GM23338 (cell line): Measurements from ENCODE around the gene SMCO2. TPM values are rescaled to one million over a fixed set of nuclear protein-coding genes. Genes with fewer than 3 reads are reported as not detected.

Experiments used
- ATAC-seq: fragments of 200-7000 bp; cut with Tn5 transposase; 3 replicates; pipeline ENCODE4 v1.9.1; 2020
- DNase-seq: peaks from one replicate; pipeline ENCODE4 v3.0.0-alpha.2; 2015; ENCODE audit warnings: low spot score
- H2AFZ ChIP-seq: fragments of 200-600 bp; sonication (generic); 2 replicates; pipeline ENCODE4 v1.8.0; 2016; ENCODE audit warnings: antibody characterized with exemption, mild to moderate bottlenecking, moderate library complexity
- H3F3A ChIP-seq: fragments of 200-600 bp; sonication (generic); replicated peaks from 2 replicates; pipeline ENCODE4 v1.8.0; 2017; ENCODE audit warnings: antibody characterized with exemption, mixed run types, low read depth
- H3K27ac ChIP-seq: fragments of 200-600 bp; sonication (generic); 2 replicates; pipeline ENCODE4 v1.6.1; 2016; ENCODE audit warnings: low read depth
- H3K27me3 ChIP-seq: fragments of 200-600 bp; sonication (generic); 2 replicates; pipeline ENCODE4 v1.8.0; 2016; ENCODE audit warnings: mild to moderate bottlenecking, mixed run types, moderate library complexity; ENCODE audit not compliant: insufficient read depth
- H3K36me3 ChIP-seq: fragments of 200-600 bp; sonication (generic); 2 replicates; pipeline ENCODE4 v1.8.0; 2016; ENCODE audit warnings: mild to moderate bottlenecking; ENCODE audit not compliant: insufficient read depth
- H3K4me1 ChIP-seq: fragments of 200-600 bp; sonication (generic); 2 replicates; pipeline ENCODE4 v1.8.0; 2016; ENCODE audit warnings: mild to moderate bottlenecking, moderate library complexity; ENCODE audit not compliant: insufficient read depth
- H3K4me2 ChIP-seq: fragments of 200-600 bp; sonication (generic); 2 replicates; pipeline ENCODE4 v1.7.1; 2017; ENCODE audit warnings: mixed run types
- H3K4me3 ChIP-seq: fragments of 200-600 bp; sonication (generic); 2 replicates; pipeline ENCODE4 v1.6.1; 2016; ENCODE audit warnings: mixed run types
- H3K79me2 ChIP-seq: fragments of 200-600 bp; sonication (generic); replicated peaks from 2 replicates; pipeline ENCODE4 v1.8.0; 2017; ENCODE audit warnings: mild to moderate bottlenecking; ENCODE audit not compliant: insufficient read depth
- H3K9me2 ChIP-seq: fragments of 200-600 bp; sonication (generic); 2 replicates; pipeline ENCODE4 v1.8.0; 2017; ENCODE audit not compliant: insufficient read depth
- H4K20me1 ChIP-seq: fragments of 200-600 bp; sonication (generic); replicated peaks from 2 replicates; pipeline ENCODE4 v1.8.0; 2017; ENCODE audit warnings: mild to moderate bottlenecking; ENCODE audit not compliant: insufficient read depth
- H3K27ac Mint-ChIP-seq: 2 replicates; pipeline ENCODE4 v1.8.0; 2020; ENCODE audit warnings: inconsistent platforms, mild to moderate bottlenecking, moderate library complexity, mixed read lengths
- H3K27me3 Mint-ChIP-seq: 3 replicates; pipeline ENCODE4 v1.8.0; 2022; ENCODE audit warnings: low read depth, mild to moderate bottlenecking, moderate library complexity, mixed read lengths, inconsistent platforms; ENCODE audit not compliant: insufficient read depth, poor library complexity
- H3K36me3 Mint-ChIP-seq: 3 replicates; pipeline ENCODE4 v1.8.0; 2021; ENCODE audit warnings: low read depth, mild to moderate bottlenecking, inconsistent platforms, moderate library complexity, mixed read lengths
- H3K4me1 Mint-ChIP-seq: 3 replicates; pipeline ENCODE4 v1.8.0; 2020; ENCODE audit warnings: mild to moderate bottlenecking, inconsistent platforms, mixed read lengths
- H3K4me3 Mint-ChIP-seq: 3 replicates; pipeline ENCODE4 v1.8.0; 2021; ENCODE audit warnings: moderate library complexity, mild to moderate bottlenecking, inconsistent platforms, mixed read lengths
- H3K9me3 Mint-ChIP-seq: 3 replicates; pipeline ENCODE4 v1.8.0; 2020; ENCODE audit warnings: moderate library complexity, mild to moderate bottlenecking, inconsistent platforms, mixed read lengths
- CREB1 ChIP-seq: fragments of 250-450 bp; sonication (Bioruptor Pico); IDR thresholded peaks from 2 replicates; pipeline ENCODE4 v1.5.0; 2020; ENCODE audit warnings: low read depth, mild to moderate bottlenecking, moderate library complexity
- CTCF ChIP-seq, 2 experiments: fragments of 200-600 bp in 1 of 2; sonication (generic) in 1 of 2; conservative IDR thresholded peaks; 2 replicates each; pipeline versions ENCODE4 v1.5.1 to v1.6.1; 2016 to 2017; ENCODE audit warnings: antibody characterized with exemption in 2 of 2, low read depth in 2 of 2, mild to moderate bottlenecking in 2 of 2, moderate library complexity in 1 of 2
- EZH2 ChIP-seq: fragments of 200-600 bp; sonication (generic); IDR thresholded peaks from one replicate; pipeline ENCODE4 v1.8.0; 2017; ENCODE audit warnings: antibody characterized with exemption, mild to moderate bottlenecking, low read depth; ENCODE audit not compliant: unreplicated experiment
- EZH2phosphoT487 ChIP-seq: fragments of 200-600 bp; sonication (generic); IDR thresholded peaks from one replicate; pipeline ENCODE4 v1.8.1; 2018; ENCODE audit warnings: antibody characterized with exemption; ENCODE audit not compliant: unreplicated experiment
- JUNB ChIP-seq: IDR thresholded peaks from one replicate; pipeline ENCODE4 v1.6.1; 2016; ENCODE audit warnings: antibody characterized with exemption; ENCODE audit not compliant: unreplicated experiment
- NANOG ChIP-seq: IDR thresholded peaks from 2 replicates; pipeline ENCODE4 v1.6.1; 2016; ENCODE audit warnings: antibody characterized with exemption, borderline replicate concordance
- POLR2AphosphoS5 ChIP-seq: IDR thresholded peaks from 2 replicates; pipeline ENCODE4 v1.6.1; 2016; ENCODE audit warnings: antibody characterized with exemption, low read depth
- STAT1 ChIP-seq: IDR thresholded peaks from one replicate; pipeline ENCODE4 v1.6.1; 2016; ENCODE audit warnings: antibody characterized with exemption; ENCODE audit not compliant: unreplicated experiment
- ZNF114 ChIP-seq: fragments of 250-450 bp; sonication (Bioruptor Pico); IDR thresholded peaks from 2 replicates; pipeline ENCODE4 v1.5.0; 2020; ENCODE audit warnings: mild to moderate bottlenecking, moderate library complexity
- ZNF331 ChIP-seq: fragments of 250-450 bp; sonication (Bioruptor Pico); IDR thresholded peaks from 2 replicates; pipeline ENCODE4 v1.5.0; 2020; ENCODE audit warnings: low read depth, mild to moderate bottlenecking, moderate library complexity
- ZNF462 ChIP-seq: fragments of 250-450 bp; sonication (Bioruptor Pico); IDR thresholded peaks from 2 replicates; pipeline ENCODE4 v1.5.0; 2020; ENCODE audit warnings: mild to moderate bottlenecking, moderate library complexity
- polyA plus RNA-seq: library from polyadenylated mRNA; unstranded; fragments of >200 nt; fragmentation: Nextera tagmentation; extraction: Ambion mirVana; gene quantifications from 2 replicates; pipeline ENCODE4 v1.2.1, GENCODE V29; 2016
- total RNA-seq: library from RNA; depleted of rRNA; stranded (reverse); fragments of >200 nt; shearing (Covaris generic); gene quantifications from 2 replicates; pipeline ENCODE4 v1.2.3, GENCODE V29; 2014
- TF ChIP-seq, protein P1 (sequence below): IDR thresholded peaks from 2 replicates; pipeline ENCODE4 v1.6.1; 2016; ENCODE audit warnings: antibody characterized with exemption
- TF ChIP-seq, protein P2 (sequence below): IDR thresholded peaks from one replicate; pipeline ENCODE4 v1.6.1; 2018; ENCODE audit warnings: antibody characterized with exemption; ENCODE audit not compliant: unreplicated experiment

SMCO2 gene
- total and polyA plus RNA-seq, 2 experiments from 2014 or later = 0.86 TPM; not detected in 1

- Histone ChIP-seq H2AFZ (no peak overlapping the region), H3K79me2 (peaks cover 43% of the 10 kb centered on the region), H3K36me3 (no peaks in the 10 kb centered on the region), H3K4me2 (peak overlapping the region; percentile 83), H3K27ac (no peak overlapping the region), H3F3A (no peaks in the 10 kb centered on the region), H3K4me1 (peaks cover 40% of the 10 kb centered on the region), H3K27me3 (peaks cover 12% of the 10 kb centered on the region), H4K20me1 (peaks cover 4% of the 10 kb centered on the region), H3K9me2 (no peaks in the 10 kb centered on the region), H3K4me3 (peak overlapping the region; percentile 56)
- DNase-seq = no peak
- peak overlapping the region; percentile 75 for H3K4me3 Mint-ChIP-seq
- peaks cover 48% of the 10 kb centered on the region for H3K4me1 Mint-ChIP-seq
- ATAC-seq = peak; percentile 31
- no peaks in the 10 kb centered on the region for H3K36me3 Mint-ChIP-seq
- no peak for TF ChIP-seq ZNF114
- TF ChIP-seq ZNF462 (CRISPR knock-in tag) = no peak
- TF ChIP-seq ZNF331 = no peak
- TF ChIP-seq EZH2phosphoT487 = no peak
- TF ChIP-seq, protein P1, sequence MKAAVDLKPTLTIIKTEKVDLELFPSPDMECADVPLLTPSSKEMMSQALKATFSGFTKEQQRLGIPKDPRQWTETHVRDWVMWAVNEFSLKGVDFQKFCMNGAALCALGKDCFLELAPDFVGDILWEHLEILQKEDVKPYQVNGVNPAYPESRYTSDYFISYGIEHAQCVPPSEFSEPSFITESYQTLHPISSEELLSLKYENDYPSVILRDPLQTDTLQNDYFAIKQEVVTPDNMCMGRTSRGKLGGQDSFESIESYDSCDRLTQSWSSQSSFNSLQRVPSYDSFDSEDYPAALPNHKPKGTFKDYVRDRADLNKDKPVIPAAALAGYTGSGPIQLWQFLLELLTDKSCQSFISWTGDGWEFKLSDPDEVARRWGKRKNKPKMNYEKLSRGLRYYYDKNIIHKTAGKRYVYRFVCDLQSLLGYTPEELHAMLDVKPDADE = no peak
- TF ChIP-seq, protein P2, sequence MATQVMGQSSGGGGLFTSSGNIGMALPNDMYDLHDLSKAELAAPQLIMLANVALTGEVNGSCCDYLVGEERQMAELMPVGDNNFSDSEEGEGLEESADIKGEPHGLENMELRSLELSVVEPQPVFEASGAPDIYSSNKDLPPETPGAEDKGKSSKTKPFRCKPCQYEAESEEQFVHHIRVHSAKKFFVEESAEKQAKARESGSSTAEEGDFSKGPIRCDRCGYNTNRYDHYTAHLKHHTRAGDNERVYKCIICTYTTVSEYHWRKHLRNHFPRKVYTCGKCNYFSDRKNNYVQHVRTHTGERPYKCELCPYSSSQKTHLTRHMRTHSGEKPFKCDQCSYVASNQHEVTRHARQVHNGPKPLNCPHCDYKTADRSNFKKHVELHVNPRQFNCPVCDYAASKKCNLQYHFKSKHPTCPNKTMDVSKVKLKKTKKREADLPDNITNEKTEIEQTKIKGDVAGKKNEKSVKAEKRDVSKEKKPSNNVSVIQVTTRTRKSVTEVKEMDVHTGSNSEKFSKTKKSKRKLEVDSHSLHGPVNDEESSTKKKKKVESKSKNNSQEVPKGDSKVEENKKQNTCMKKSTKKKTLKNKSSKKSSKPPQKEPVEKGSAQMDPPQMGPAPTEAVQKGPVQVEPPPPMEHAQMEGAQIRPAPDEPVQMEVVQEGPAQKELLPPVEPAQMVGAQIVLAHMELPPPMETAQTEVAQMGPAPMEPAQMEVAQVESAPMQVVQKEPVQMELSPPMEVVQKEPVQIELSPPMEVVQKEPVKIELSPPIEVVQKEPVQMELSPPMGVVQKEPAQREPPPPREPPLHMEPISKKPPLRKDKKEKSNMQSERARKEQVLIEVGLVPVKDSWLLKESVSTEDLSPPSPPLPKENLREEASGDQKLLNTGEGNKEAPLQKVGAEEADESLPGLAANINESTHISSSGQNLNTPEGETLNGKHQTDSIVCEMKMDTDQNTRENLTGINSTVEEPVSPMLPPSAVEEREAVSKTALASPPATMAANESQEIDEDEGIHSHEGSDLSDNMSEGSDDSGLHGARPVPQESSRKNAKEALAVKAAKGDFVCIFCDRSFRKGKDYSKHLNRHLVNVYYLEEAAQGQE = no peak
- TF ChIP-seq STAT1 = no peak
- no peak for TF ChIP-seq EZH2
- no peak for TF ChIP-seq CTCF (conservative IDR thresholded peaks at IDR 0.05; ENCODE audit: low read depth in 2 of 2)
- TF ChIP-seq JUNB = no peak
- no peak for TF ChIP-seq NANOG
- no peak for TF ChIP-seq CREB1 (CRISPR knock-in tag)
- TF ChIP-seq POLR2AphosphoS5 = no peak
- no peaks in the 10 kb centered on the region for H3K9me3 Mint-ChIP-seq
- no peak overlapping the region for H3K27ac Mint-ChIP-seq
- H3K27me3 Mint-ChIP-seq = peaks cover 4% of the 10 kb centered on the region
Measured at GRCh38 chr12:27524494-27524835, 77.9 kb downstream of the SMCO2 start.
